GM10248 (cell line): ENCODE results near the gene SESN1.

Experiments used
- CTCF ChIA-PET: fragments of 300-600 bp; sonication (Branson Sonifier 250); formaldehyde crosslinking; extraction: SDS; loops from one replicate; lab custom pipeline; 2021; ENCODE audit warnings: antibody characterized with exemption; lab: Yijun Ruan, JAX
- POLR2A ChIA-PET: fragments of 350-650 bp; sonication (Branson Sonifier 250); formaldehyde crosslinking; extraction: SDS; loops from one replicate; lab custom pipeline; 2020; ENCODE audit warnings: antibody characterized with exemption; lab: Yijun Ruan, JAX
- DNase-seq: peaks from one replicate; pipeline ENCODE4 v3.0.0; 2012; ENCODE audit errors: extremely low spot score
- TF ChIP-seq, protein P1 (sequence below): IDR thresholded peaks from 2 replicates; pipeline ENCODE4 v1.5.1; 2012; ENCODE audit warnings: mild to moderate bottlenecking, low read depth; ENCODE audit errors: extremely low read depth, missing control alignments, control extremely low read depth

SESN1 gene

DNA sequence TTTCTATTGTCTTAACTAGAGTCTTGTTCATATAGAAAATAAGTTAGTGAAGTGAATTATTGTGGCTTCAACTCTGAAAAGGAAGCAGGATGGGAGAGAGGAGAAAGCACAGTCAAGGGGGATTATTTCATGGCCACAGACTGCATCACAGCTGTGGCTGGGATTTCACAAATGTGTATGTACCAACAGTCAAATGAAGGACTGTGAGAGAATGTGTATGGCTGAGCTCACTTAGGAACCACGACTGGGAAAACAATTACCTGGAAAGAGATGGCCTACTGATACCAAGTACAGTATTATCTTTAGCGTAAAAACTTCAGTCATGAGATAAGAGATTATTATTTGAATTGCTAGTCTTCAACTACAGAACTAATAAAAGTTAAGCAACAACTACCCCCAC, 54.9 kb downstream of the SESN1 start:
- TF ChIP-seq, protein P1, sequence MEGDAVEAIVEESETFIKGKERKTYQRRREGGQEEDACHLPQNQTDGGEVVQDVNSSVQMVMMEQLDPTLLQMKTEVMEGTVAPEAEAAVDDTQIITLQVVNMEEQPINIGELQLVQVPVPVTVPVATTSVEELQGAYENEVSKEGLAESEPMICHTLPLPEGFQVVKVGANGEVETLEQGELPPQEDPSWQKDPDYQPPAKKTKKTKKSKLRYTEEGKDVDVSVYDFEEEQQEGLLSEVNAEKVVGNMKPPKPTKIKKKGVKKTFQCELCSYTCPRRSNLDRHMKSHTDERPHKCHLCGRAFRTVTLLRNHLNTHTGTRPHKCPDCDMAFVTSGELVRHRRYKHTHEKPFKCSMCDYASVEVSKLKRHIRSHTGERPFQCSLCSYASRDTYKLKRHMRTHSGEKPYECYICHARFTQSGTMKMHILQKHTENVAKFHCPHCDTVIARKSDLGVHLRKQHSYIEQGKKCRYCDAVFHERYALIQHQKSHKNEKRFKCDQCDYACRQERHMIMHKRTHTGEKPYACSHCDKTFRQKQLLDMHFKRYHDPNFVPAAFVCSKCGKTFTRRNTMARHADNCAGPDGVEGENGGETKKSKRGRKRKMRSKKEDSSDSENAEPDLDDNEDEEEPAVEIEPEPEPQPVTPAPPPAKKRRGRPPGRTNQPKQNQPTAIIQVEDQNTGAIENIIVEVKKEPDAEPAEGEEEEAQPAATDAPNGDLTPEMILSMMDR: no peak

DNA sequence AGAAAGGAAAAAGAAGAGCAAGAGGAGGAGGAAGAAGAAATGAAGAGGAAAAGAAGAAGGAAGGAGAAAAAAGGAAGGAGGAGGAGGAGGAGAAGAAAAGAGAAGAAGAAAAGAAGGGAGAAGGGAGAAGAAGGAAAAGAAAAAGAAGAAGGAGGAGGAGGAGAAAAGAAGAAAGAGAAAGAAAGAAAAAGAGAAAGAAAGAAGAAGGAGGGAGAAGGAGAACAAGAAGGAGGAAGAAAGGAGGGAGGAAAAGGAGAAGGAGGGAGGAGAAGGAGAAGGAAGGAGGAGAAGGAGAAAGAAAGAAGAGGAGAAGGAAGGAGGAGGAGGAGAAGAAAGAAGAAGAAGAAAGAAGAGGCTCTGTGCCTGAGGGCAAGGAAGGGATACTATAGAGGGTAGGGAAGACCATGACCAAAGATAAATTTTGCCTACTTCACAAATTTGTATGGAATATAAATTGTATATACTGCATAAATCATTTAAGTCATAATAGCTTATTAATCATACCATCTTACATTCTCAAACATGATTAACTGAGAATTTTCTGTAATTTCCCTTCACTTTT, 55.7 kb downstream of the SESN1 start:
- CTCF ChIA-PET: interaction anchor here (0.7 to 1.8 kb wide), 2 partner anchors 10 to 52 kb away, joined by 3 to 6 read pairs; no protein-coding TSS in a partner anchor
- TF ChIP-seq, protein P1: no peak
- POLR2A ChIA-PET: no interaction called here
- no peak for DNase-seq

More for the DNA sequence above, 54.9 kb downstream of the SESN1 start:
- ChIA-PET POLR2A (no interaction called here), CTCF (no interaction called here)
- no peak for DNase-seq

DNA sequence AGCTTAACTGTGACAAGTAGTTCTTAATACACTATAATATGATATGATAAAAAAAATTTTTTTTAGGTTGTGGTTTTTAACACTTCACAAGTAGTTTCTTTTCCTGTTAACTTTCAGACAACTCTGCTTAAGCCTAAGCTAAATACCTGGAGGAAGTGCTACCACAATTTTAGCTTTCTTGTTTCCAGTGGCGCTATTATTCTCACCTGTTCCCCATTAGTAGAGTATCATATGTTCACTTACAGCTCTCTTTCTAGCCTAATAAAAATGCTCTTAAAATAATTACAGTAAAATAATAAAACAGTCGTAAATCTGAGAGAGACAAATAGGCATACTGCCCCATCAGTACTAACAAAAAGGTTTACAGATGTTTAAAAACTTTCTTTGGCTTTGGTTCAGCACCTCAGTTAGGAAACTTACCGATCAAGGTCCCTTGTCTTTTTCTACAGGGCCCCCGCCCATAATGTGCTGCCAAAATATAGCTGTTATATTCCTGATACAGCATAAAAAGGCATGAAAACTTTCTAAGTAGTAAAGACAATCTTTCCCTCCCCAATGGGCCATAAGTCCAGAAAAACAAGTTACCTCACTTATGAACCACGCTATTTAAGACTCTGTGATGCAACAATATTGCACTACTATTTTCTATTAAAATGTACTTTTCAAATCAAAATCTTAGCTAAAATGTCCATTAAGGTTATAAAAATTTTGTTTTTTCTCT, 57.9 kb downstream of the SESN1 start:
- ChIA-PET POLR2A (no interaction called here), CTCF (interaction anchor here (1.2 to 3.5 kb wide), 4 partner anchors 13 to 91 kb away, joined by 3 to 8 read pairs (median 5); no protein-coding TSS in a partner anchor)
- DNase-seq: no peak
- TF ChIP-seq, protein P1: no peak

DNA sequence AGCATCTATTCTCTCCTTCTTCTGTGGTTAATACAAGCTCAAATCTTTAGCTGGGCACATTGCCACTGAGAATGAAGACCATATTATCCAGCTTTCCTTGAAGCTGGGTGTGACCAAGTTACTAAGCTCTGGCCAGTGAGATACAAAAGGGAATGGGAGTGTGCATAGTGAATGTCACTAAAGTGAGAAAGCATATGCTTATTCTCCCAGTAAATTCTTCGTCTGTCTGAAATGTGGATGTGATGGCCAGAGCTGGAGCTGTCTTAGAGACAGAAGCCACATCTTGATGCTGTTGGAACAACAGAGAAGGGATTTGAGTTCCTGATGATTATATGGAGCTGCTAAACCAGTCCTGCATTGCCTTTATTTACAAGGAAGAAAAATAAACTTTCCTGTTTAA, 60.1 kb downstream of the SESN1 start:
- TF ChIP-seq, protein P1: no peak
- ChIA-PET CTCF (interaction anchor here (3.5 kb wide), 1 partner anchor 38 kb away, joined by 8 read pairs; no protein-coding TSS in a partner anchor), POLR2A (no interaction called here)
- no peak for DNase-seq

DNA sequence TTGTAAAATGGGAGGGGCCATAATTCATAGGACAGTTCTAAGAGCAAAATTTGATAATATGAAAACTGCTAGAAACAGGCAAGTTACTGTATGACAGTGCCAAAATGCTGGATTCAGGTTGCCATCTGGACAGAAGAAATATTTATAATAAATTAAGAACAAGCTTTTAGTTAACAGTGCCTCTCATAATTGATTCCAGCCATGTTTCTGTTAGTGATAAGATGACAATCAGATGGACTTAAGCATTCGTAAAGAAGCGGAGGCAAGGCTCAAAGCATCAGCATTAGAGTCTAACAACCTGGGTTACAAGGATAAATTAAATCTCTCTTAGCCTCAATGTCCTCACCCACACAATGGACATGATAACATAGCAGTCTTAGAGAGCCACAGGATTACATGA, 61.0 kb downstream of the SESN1 start:
- ChIA-PET CTCF (interaction anchor here (1.0 kb wide), 1 partner anchor 344 kb away, joined by 3 read pairs; no protein-coding TSS in a partner anchor), POLR2A (no interaction called here)
- no peak for DNase-seq
- TF ChIP-seq, protein P1: no peak

DNA sequence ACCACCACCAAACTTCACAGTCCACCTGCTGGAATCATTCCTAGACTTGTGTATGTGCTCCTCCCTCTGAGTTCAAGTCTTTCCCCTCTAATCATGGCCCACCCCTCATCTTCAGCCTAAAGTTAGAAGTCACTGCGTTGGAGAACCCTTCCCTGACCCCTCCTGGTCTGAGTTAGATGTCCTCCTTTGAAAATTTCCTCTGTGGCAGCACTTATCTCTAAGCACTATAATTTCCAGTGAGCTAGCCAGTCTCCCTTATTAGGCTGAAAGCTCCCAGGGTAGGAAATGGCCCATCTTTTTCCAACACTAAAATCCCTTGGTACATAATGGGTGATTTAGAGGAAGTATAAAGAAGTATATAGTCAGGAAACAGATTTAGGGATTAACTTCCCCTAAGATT, 63.2 kb downstream of the SESN1 start:
- TF ChIP-seq, protein P1: no peak
- no peak for DNase-seq
- CTCF ChIA-PET: no interaction called here
- POLR2A ChIA-PET: no interaction called here
